Left ventricle myocardium inferior (tissue), 1 donor: ENCODE results near the gene SRMS. TPM values are rescaled to one million over a fixed set of nuclear protein-coding genes. Genes with fewer than 3 reads are reported as not detected.

ENCODE experiments used
- DNase-seq: peaks from one replicate; pipeline ENCODE4 v3.0.0-alpha.2; 2020
- H3K27ac ChIP-seq: fragments of 200-600 bp; replicated peaks from 2 replicates; pipeline ENCODE4 v1.8.0; 2021
- H3K27me3 ChIP-seq: fragments of 200-600 bp; 2 replicates; pipeline ENCODE4 v1.8.0; 2021; ENCODE audit warnings: low read depth
- H3K36me3 ChIP-seq: fragments of 200-600 bp; 2 replicates; pipeline ENCODE4 v1.8.0; 2021
- H3K4me1 ChIP-seq: fragments of 200-600 bp; 2 replicates; pipeline ENCODE4 v1.8.0; 2021
- H3K4me3 ChIP-seq: fragments of 200-600 bp; 2 replicates; pipeline ENCODE4 v1.8.0; 2021; ENCODE audit warnings: mild to moderate bottlenecking, moderate library complexity
- H3K9me3 ChIP-seq: fragments of 200-600 bp; replicated peaks from 2 replicates; pipeline ENCODE4 v1.8.0; 2021
- intact Hi-C: fragments of 100-400 bp; cut with micrococcal nuclease; formaldehyde crosslinking; loops from one replicate; pipeline ENCODE4 v1.11.0; 2022
- total RNA-seq: library from RNA; stranded (reverse); fragmentation: NEBNext Ultra II Directional; extraction: Animal tissue kit (Norgen Biotek cat#: 25700); gene quantifications from one replicate; pipeline ENCODE4 v1.2.1, GENCODE V29; 2021
- TF ChIP-seq, protein P1 (sequence below): fragments of 200-600 bp; IDR thresholded peaks from 2 replicates; pipeline ENCODE4 v1.8.0; 2021; ENCODE audit warnings: antibody characterized with exemption, mild to moderate bottlenecking, borderline replicate concordance
- donor health status: DM: no; HTN: yes; CAD: no; lungs with severe emphysema.

Gene SRMS
- total RNA-seq, 1 donor from 2014 or later: not detected

DNA sequence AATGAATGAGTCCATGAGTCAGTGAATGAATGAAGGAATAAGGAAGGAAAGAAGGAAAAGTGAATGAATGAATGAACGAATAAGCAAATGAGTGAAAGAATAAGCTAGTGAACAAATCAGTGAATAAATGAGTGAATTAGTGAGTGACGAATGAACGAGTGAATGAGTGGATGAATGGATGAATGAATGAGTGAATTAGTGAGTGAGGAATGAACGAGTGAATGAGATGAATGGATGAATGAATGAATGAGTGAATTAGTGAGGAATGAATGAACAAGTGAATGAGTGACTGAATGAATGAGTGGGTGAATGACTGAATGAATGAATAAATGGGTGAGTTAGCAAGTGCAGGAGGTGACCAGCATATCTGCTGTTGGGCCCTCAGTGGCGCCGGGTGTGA lies 3.8 kb downstream of the SRMS start:
- Histone ChIP-seq H3K4me3 (no peak overlapping the region), H3K9me3 (no peaks in the 10 kb centered on the region), H3K36me3 (no peaks in the 10 kb centered on the region), H3K27me3 (peaks cover 40% of the 10 kb centered on the region), H3K27ac (no peak overlapping the region), H3K4me1 (peaks cover under 1% of the 10 kb centered on the region)
- intact Hi-C loops: no loop called here
- no peak for DNase-seq
- TF ChIP-seq, protein P1, sequence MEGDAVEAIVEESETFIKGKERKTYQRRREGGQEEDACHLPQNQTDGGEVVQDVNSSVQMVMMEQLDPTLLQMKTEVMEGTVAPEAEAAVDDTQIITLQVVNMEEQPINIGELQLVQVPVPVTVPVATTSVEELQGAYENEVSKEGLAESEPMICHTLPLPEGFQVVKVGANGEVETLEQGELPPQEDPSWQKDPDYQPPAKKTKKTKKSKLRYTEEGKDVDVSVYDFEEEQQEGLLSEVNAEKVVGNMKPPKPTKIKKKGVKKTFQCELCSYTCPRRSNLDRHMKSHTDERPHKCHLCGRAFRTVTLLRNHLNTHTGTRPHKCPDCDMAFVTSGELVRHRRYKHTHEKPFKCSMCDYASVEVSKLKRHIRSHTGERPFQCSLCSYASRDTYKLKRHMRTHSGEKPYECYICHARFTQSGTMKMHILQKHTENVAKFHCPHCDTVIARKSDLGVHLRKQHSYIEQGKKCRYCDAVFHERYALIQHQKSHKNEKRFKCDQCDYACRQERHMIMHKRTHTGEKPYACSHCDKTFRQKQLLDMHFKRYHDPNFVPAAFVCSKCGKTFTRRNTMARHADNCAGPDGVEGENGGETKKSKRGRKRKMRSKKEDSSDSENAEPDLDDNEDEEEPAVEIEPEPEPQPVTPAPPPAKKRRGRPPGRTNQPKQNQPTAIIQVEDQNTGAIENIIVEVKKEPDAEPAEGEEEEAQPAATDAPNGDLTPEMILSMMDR: no peak

DNA sequence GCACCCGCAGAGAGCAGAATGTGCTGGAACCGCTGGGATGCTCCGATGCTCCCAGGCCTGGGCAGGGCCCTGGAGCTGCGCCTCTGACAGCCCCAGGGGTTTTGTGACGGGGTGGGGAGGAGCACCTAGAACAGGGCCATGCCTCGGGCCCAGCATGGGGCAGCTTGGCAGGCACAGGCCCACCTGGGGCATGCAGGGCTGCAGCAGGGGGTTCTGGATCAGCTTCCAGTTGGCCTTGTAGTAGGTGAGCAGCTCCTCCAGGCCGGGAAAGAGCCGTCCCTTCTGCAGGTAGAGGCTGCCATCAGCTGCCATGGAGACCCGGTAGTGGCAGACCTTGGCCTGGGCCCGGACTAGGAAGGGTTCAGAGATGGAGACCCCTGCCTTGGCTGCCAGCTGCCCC lies 4.4 kb downstream of the SRMS start:
- H3K4me3 ChIP-seq: no peak overlapping the region
- DNase-seq: no peak
- peaks cover 34% of the 10 kb centered on the region for H3K27me3 ChIP-seq
- TF ChIP-seq, protein P1: no peak
- intact Hi-C loops: no loop called here
- H3K27ac ChIP-seq: no peak overlapping the region
- peaks cover 6% of the 10 kb centered on the region for H3K4me1 ChIP-seq
- H3K9me3 ChIP-seq: no peaks in the 10 kb centered on the region
- H3K36me3 ChIP-seq: no peaks in the 10 kb centered on the region

DNA sequence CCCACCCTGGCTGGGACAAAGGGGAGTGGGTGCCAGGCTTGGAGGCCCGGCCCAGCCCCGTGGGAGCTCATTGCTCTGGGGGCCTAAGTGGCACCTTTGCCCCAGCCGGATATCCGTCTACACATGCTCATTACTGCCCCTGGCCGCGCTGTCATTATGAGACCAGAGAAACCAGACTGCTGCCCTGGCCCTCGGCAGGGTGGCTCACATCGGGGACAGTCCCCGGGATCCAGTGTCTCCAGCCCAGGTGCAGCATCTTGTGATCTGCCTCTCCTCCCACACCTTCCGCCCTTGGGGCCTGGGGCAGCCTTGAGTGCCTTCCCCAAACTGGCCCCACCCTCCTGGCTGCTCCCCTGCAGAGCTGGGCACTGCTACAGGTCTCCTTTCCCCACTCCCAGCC lies 4.9 kb downstream of the SRMS start:
- Histone ChIP-seq H3K27ac (no peak overlapping the region), H3K4me1 (peaks cover 11% of the 10 kb centered on the region), H3K27me3 (peaks cover 30% of the 10 kb centered on the region), H3K4me3 (no peak overlapping the region), H3K9me3 (no peaks in the 10 kb centered on the region), H3K36me3 (no peaks in the 10 kb centered on the region)
- no peak for DNase-seq
- intact Hi-C loops: no loop called here
- TF ChIP-seq, protein P1: no peak

DNA sequence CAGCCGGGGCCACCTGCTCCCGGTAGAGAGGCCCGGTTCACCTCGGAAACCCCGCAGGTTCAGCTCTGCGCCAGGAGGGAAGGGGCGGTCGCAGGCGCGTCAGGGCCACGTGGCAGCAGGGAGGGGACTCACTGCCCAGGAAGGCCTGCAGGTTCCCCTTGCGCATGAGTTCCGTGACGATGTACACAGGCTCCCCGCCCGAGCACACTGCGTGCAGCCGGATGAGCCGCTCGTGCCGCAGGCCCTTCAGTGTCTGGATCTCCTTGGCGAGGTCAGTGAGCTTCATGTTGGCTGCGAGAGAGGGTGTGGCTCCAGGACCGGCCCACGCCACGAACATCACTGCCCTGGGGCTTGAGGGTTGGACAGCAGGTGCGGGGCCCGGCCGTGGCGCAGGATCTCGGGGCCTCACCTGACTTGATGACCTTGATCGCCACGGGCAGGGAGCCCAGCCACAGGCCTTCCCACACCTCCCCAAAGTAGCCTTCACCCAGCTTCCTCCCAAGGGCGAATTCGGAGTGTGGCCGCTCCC lies 5.5 kb downstream of the SRMS start:
- Histone ChIP-seq H3K27ac (no peak overlapping the region), H3K36me3 (no peaks in the 10 kb centered on the region), H3K27me3 (peaks cover 26% of the 10 kb centered on the region), H3K9me3 (no peaks in the 10 kb centered on the region), H3K4me1 (peaks cover 17% of the 10 kb centered on the region), H3K4me3 (no peak overlapping the region)
- intact Hi-C loops: no loop called here
- TF ChIP-seq, protein P1: no peak
- no peak for DNase-seq

DNA sequence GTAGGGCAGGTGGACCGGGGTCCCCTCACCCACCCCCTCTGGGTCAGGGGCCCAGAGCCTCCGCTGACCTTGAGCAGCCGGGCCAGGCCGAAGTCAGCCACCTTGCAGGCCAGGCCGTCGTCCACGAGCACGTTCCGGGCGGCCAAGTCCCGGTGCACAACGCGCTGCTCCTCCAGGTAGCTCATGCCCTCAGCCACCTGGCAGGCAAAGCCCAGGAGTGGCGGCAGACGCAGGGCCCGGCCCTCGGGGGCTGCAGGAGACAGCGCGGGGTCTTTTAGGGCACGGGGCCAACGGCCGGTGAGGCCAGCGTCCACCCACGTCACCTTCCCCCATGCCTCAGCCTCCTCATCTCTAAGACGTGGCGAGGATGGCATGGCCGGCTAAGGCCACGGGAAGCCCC lies 6.2 kb downstream of the SRMS start:
- intact Hi-C loops: no loop called here
- Histone ChIP-seq H3K4me1 (peaks cover 20% of the 10 kb centered on the region), H3K27me3 (peaks cover 26% of the 10 kb centered on the region)

More for the DNA sequence above, 6.2 kb downstream of the SRMS start:
- no peak for DNase-seq
- H3K36me3 ChIP-seq: no peaks in the 10 kb centered on the region
- TF ChIP-seq, protein P1: no peak
- no peaks in the 10 kb centered on the region for H3K9me3 ChIP-seq
- no peak overlapping the region for H3K4me3 ChIP-seq
- H3K27ac ChIP-seq: no peak overlapping the region
